HG03457 (cell line): Measurements from ENCODE around the gene RLN3.

Experiments used
- ATAC-seq: cut with Tn5 transposase; IDR thresholded peaks from one replicate; pipeline ENCODE4 v1.9.1; 2021; ENCODE audit warnings: moderate number of reproducible peaks; ENCODE audit not compliant: unreplicated experiment

RLN3 gene

DNA sequence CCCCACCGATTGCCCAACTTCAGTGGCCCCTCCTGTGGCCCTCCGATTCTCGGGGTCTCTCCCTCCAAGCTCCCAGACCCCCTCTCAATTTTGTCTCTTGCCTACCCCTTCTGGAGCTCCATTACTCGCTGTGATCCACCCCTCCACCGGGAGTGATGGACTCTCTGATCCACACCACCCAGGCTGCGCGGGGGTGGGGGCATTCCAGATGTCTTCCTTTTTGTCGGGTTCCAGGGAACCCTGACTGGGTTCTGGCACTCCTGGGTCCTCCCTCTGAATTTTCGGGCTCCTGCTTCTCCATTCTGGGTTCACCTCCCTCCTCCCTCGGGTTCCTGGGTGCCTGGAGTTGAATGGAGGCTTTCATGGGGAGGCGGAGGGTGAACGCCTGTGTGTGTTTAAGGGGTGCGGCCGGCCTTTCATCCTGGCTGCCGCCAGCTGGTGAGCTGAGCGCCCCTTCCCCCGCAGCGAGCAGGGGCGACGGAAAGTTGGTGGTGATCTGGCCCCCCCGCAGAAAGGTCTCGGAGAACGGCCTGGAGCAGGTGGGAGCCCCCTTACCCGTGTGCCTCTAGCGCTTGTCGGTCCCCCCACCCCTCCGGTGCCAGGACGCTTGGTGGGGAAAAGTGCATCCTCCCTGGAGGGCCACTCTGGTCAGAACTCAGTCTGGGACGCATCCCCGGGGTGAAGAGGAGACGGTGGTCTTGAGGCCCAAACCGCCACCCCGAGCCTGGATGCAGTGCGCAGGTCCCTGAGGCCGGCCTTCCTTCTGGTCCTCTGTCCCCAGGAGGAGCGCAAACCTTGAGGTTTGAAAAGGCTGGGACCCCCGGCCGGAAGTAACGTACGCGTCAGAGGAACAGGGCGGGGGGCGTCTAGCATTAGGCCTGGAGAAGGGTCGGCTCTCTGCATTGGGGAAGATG lies 46.2 kb downstream of the RLN3 start:
- no peak for ATAC-seq

DNA sequence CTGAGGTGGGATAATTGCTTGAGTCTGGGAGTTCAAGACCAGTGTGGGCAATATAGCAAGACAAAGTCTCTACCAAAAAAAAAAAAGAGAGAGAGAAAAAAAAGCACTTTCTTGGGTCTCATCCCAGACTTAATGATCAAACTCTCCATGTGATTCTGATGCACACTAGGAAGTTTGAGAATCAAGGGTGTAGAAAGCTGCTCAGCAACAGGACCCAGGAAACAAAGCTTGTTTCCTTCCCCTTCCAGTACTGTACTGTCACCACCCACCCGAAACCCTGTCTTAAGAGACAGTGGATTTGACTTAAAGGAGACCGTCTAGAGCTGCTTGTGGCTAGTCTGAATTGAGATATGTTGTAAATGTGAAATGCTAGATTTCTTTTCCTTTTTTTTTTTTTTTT lies 50.5 kb downstream of the RLN3 start:
- no peak for ATAC-seq
